GM19193 (cell line): Measurements from ENCODE around the gene LCTL.

Experiments
- POLR2A ChIP-seq: IDR thresholded peaks from 4 replicates; pipeline ENCODE4 v1.6.1; 2011; ENCODE audit not compliant: insufficient read depth, insufficient read length; ENCODE audit errors: extremely low read depth

LCTL gene

GRCh38 chr15:66595931-66596545, 30.2 kb upstream of the LCTL start:
- TF ChIP-seq POLR2A, result no peak

GRCh38 chr15:66595332-66595731, 29.5 kb upstream of the LCTL start:
- TF ChIP-seq POLR2A, result no peak

GRCh38 chr15:66594836-66595235, 29.0 kb upstream of the LCTL start:
- no peak for TF ChIP-seq POLR2A

- TF ChIP-seq POLR2A, result no peak
Measured at GRCh38 chr15:66594344-66594743, 28.5 kb upstream of the LCTL start.

- no peak for TF ChIP-seq POLR2A
Measured at GRCh38 chr15:66593219-66593780, 27.5 kb upstream of the LCTL start.

- TF ChIP-seq POLR2A, result no peak
Measured at GRCh38 chr15:66592505-66593218, 26.9 kb upstream of the LCTL start.

- TF ChIP-seq POLR2A, result no peak
Measured at GRCh38 chr15:66591322-66591862, 25.6 kb upstream of the LCTL start.

GRCh38 chr15:66590435-66590834, 24.6 kb upstream of the LCTL start:
- TF ChIP-seq POLR2A, result no peak

- no peak for TF ChIP-seq POLR2A
Measured at GRCh38 chr15:66588971-66589370, 23.2 kb upstream of the LCTL start.

GRCh38 chr15:66588537-66588936, 22.7 kb upstream of the LCTL start:
- TF ChIP-seq POLR2A, result no peak

GRCh38 chr15:66587749-66588148, 22.0 kb upstream of the LCTL start:
- no peak for TF ChIP-seq POLR2A

- TF ChIP-seq POLR2A, result no peak
Measured at GRCh38 chr15:66587020-66587419, 21.2 kb upstream of the LCTL start.

- TF ChIP-seq POLR2A, result no peak
Measured at GRCh38 chr15:66586155-66586976, 20.6 kb upstream of the LCTL start.

GRCh38 chr15:66581972-66582537, 16.3 kb upstream of the LCTL start:
- TF ChIP-seq POLR2A, result no peak

GRCh38 chr15:66580643-66581042, 14.8 kb upstream of the LCTL start:
- no peak for TF ChIP-seq POLR2A
